Ishikawa (cell line): Measurements from ENCODE around the gene SSR4.

ENCODE experiments used
- CEBPB ChIP-seq: IDR thresholded peaks from 2 replicates; pipeline ENCODE4 v1.6.1; 2012
- EGR1 ChIP-seq: IDR thresholded peaks from 2 replicates; pipeline ENCODE4 v1.6.1; 2012
- MAX ChIP-seq: IDR thresholded peaks from 2 replicates; pipeline ENCODE4 v1.6.1; 2012
- NFIC ChIP-seq: IDR thresholded peaks from 2 replicates; pipeline ENCODE4 v1.6.1; 2012
- RAD21 ChIP-seq: IDR thresholded peaks from 2 replicates; pipeline ENCODE4 v1.6.1; 2012; ENCODE audit warnings: low read depth
- TAF1 ChIP-seq: IDR thresholded peaks from 2 replicates; pipeline ENCODE4 v1.6.1; 2012; ENCODE audit warnings: low read depth, mild to moderate bottlenecking
- TCF12 ChIP-seq: IDR thresholded peaks from 2 replicates; pipeline ENCODE4 v1.6.1; 2012; ENCODE audit warnings: low read depth
- YY1 ChIP-seq: IDR thresholded peaks from 2 replicates; pipeline ENCODE4 v1.6.1; 2012; ENCODE audit warnings: low read depth

DNA sequence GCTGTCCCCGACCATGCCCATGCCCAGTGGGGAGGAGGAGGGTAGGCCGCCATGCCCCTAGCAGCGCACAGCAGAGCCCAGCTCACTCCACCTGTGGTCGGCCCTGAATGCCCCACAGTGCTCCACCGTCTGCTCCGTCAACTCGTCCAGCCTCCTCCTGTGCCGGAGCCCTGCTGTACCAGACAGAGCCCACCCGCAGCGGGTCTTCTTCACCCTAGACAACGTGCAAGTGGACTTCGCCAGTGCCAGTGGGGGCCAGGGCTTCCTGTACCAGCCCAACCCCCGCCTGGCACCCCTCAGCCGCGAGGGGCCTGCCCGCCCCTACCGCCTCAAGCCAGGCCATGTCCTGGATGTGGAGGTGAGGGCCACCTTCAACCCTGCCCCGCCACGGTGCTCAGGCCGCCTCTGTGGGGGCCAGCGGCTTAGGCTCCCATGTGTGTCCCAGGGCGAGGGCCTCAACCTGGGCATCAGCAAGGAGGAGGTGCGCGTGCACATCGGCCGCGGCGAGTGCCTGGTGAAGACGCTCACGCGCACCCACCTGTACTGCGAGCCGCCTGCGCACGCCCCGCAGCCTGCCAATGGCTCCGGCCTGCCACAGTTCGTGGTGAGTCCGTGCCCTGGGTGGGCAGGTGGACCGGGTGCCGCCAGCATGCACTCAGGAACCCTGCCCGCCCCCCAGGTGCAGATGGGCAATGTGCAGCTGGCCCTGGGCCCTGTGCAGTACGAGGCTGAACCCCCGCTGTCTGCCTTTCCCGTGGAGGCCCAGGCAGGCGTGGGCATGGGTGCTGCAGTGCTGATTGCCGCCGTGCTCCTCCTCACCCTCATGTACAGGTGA is 20.5 kb upstream of the SSR4 start:
- no peak for TF ChIP-seq MAX
- TF ChIP-seq YY1: no peak
- TF ChIP-seq TCF12: no peak
- TF ChIP-seq EGR1: no peak
- no peak for TF ChIP-seq TAF1
- no peak for TF ChIP-seq RAD21
- no peak for TF ChIP-seq CEBPB
- no peak for TF ChIP-seq NFIC
